NOMO-1 (cell line): ENCODE measurements around the gene OSBPL1A.

ENCODE experiments used
- DNase-seq, 2 experiments: peaks; one replicate each; lab custom pipeline; 2025; ENCODE audit not compliant: unreplicated experiment in 2 of 2; lab: John Stamatoyannopoulos, UW

OSBPL1A gene

DNA sequence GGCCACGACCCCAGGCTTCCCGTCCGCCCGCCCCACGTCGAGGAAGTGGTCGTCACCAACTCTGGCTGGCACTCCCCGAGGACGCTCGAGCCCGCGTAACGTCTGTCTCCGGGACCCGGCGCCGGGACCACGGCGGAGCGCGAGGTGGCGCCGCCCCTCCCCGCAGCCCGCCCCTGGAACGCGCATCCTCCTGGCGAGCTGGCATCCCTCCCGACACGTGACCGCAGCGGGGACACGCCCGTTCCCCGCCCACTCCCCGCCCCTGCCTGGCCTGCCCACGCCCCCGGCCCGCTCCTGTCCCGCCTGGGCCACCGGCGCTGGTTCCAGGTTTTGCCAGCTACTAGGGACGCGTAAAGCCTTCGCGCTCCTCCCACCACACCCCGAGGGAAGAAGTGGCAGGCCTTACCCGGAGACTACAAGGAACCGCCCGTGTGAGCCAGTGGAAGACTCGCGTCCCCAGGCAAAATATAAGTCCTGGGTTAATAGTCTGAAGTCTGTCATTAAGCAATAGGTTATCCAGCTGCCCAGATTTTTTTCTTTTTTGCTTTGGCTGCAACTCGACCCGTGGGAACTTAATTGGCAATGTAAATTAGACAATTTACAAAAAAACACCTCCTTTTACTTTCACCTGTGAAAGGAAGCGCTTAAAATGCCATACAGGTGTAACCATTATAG, at the start of gene OSBPL1A:
TSS of gene OSBPL1A (minus strand) at position 131 of the 675 bp plus-strand sequence. CDS start 20,291 bp downstream, outside the sequence.
- peak; percentile 93 to 96 for DNase-seq

DNA sequence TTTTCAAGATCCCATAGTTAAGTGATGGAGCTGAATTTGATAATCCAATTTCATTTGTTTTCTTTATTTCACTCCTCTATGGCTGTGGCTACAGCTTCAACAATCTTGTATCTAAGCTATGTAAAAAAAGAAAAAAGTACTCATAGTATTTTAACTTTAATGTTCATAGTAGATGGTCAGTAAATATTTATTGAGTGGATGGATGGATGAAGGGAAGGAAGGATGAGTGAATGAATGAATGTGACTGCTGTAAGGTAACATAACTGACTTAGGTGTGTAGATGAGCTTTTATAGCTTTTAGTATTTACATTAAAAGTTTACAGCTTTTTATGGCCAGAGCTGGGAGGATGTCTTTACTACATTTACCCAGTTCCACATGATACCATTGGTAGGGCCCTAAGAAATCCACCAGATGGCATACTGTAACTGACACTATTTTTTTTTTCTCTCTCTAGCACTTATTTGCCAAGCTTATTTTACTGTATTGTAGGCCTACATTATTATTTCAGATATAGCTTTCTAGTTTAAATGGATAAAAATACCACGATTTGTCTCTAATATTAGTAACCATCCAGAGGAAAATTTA, 49.4 kb upstream of the OSBPL1A start:
- DNase-seq, result no peak

DNA sequence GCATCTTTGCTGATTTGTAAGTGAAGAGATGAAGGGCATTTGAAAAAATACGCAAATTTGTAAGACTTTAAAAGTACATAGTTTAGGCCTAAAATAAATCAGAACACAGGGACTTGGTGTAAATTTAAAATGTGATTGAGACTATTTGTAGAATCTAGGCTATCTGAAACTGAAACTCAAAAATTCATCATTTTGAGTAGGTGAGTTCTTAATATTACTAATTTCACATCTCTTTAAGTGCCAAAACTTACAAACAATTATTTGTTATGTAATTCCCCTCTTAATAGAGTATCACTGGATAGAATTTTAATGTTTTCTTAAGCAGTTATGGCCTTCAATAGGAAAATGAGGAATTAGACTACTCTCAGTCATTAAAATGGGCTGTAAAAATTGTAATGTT, 48.8 kb upstream of the OSBPL1A start:
- DNase-seq, result no peak

DNA sequence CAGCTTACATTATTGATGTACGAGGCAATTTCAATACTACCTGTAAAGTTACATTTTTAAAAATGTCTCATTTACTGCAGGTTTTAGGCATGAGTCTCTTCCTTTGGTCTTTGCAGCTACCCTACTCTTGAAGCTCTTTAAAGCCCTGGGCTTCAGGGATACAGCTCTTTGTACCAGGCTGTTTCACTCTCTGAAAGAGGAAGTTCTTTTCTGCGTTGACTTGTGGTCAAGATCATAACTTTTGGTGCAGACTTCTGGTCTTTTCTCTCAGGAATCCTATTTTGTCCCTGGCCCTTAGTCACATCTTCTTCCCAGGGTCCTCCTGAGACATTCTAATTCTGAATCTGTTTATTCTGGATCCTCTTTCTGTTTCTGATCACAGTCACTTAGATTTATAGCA, 46.2 kb upstream of the OSBPL1A start:
- peak; percentile 49 to 89 for DNase-seq

DNA sequence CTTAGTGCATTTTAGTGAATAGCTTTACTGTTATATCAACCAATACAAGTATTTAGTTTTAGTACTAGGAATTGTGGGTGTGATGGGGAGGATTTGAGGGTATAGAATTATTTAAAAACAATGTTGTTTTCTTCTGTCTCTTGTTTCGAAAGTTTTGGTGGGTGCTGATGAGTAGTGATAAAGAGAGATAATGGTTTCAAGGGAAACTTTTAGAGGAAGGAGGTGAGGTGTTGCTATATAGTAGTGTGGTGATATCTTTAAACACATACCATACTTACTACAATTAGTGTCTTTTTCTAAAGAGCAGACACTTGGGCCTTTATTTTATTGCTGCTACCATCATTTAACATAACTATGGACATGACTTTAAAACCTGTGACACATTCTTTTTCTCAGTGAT, 39.3 kb upstream of the OSBPL1A start:
- no peak for DNase-seq

DNA sequence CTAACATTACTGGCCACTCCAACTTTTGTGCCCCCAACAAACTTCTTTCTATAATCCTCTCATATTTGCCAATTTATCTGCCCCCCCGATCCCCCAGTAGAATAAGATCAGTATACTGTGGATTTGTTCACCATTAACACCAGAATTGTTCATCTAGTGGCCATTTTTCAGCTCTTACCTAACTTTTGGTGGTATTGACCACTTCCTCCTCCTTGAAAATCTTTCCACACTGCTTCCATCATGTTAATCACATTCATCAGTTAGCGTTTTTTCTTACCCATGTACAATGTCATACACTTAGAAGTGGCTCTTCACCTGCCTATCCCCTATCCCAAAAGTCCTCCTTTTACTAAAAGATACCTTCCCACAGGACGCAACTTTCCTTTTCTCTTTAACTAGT, 35.0 kb upstream of the OSBPL1A start:
- DNase-seq, result peak; percentile 50 to 75

DNA sequence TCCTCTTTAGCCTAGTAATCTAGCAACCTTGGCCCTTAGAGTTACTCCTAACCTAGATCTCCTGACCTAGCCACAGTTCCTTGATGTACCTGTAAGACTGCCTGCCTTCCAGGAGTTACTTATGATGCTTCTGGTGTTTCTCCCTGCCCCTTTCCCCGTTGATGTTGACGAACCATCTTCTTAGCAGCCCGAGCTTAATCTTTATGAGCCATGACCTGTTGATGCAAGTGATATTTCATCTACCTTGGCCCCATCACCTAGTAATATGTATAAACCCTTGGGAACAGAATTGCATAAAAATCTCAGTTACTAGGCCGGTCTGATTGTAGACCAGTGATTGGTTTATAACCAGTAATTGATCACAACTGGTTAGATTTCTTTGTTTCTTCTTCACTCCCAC, 31.6 kb upstream of the OSBPL1A start:
- no peak for DNase-seq

DNA sequence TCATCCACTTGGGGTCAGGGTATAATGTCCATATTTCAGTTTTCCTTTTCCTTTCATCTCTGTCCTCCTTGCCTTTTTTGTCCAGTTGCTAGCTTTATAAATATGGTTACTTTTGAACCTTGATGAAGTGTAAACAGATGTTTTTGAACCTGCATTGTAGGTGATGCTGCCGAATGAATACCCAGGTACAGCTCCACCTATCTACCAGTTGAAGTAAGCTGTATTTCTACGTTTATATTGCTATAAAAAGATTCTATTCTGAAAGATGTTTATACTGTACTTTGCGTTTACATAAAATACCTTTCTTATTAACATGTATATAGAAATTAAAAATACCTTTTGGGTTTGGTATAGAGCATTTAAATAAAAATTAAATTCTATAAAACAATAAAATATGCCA, 31.1 kb upstream of the OSBPL1A start:
- no peak for DNase-seq

DNA sequence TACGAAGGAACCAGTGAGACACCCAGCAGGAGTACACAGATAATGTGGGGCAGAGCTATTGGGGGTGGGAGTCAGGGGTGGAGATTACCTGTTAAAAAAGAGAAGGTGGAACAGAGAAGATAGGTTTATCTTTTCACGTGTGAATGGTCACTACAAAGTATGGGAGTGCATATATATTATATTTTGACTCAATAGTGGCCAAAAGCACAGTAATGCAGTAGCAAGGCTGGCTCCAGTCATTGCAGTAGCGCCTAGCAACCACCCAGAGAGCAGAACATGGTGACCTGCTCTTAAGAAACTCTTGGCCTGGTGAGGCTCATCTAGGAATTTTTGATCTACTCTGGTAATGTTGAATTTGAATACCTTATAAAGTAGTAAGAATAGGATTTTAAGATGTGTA, 29.9 kb upstream of the OSBPL1A start:
- peak; percentile 16 to 20 for DNase-seq

DNA sequence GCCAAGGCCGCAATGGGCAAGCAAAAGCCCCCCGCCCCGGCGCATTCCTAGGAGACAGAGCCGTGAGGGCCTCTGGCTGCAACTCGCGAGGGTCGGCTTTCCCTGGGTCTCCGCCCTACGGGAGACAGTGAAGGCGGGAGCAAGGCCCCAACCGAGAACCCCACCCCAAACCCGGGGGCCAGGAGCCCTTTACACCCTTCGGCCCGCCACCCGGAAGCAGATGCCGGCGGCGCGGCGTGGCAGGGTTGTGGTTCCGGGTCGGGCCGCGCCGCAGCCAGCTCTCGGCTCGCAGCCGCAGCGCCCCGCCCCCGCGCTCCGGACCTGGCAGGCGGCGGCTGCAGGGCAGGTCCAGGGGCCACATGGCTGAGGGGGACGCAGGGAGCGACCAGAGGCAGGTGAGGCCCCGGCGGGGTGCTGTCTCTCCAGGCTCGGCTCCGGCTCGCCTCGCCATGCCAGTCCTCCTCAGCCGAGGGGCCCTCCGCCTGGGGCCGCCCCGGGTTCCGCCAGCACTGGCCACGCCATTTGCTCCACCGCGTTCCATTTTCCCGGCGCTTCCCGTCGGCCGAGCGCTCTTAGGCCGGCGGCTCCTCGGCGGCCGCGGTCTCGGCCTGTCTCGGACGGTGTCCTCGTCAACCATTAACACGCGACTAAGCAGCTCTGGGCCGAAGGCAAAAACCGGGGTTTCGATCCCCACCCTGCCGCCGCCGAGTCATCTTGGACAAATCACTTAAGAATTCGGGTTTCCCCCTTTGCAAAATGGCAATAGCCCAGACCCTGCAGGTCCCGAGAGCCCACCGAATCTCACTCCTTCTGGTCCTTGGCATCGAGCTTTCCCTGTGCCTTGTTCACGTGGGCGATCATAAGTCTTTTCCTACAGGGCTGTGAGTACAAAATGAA, 29.0 kb upstream of the OSBPL1A start, which contains the start of gene IMPACT:
TSS of gene IMPACT (plus strand) at position 273 of the 897 bp plus-strand sequence. CDS start at position 360, 87 bp downstream.
- peak; percentile 77 to 89 for DNase-seq

DNA sequence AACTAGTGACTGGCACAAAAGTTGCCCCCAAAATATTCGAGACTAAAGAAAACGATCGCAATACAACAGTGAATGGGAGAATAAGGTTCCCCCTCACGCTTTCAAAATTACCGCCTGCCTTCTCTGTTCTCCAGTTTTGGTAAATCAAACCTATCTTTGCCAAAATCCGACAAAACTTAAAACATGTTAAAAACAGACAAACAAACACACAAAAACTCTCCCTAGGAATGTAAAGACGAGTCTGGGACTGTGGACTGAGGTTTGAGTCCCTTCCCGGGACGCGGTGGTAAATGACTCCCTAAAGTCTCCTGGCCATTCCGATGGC, 28.4 kb upstream of the OSBPL1A start:
- DNase-seq, result no peak

DNA sequence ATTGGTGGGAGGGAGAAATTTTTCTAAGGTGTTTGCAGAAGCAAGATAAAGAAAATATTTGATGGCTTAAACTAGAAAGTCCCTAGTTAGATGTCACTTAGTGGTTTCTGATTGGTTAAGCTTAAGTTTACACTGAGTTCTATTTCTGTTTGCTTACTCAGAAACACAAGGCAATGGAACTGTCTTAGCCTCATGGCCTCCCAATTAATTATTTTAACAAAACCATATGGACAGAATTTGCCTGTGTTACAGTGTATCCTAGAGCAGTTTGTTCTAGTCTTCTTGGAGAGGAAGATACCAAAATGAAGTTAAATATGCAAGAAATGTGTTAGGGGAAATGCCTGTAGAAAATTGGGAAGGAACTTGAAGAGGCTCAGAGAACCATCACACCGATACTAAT, 24.2 kb upstream of the OSBPL1A start:
- no peak for DNase-seq

DNA sequence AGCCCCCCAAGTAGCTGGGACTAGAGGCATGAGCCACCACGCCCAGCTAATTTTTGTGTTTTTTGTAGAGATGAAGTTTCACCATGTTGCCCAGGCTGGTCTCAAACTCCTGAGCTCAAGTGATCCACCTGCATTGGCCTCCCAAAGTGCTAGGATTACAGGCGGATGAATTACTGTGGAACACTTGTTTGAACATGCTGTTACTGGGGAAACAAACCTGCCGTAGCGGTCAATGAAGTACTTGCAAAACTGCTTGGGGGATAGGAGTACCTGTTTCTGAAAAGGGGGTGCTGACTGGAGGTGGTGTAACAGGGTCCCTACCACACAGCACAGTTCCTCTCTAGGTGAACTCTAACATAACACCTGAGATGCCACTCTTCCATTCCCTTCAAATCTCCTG, 22.9 kb upstream of the OSBPL1A start:
- DNase-seq, result no peak

DNA sequence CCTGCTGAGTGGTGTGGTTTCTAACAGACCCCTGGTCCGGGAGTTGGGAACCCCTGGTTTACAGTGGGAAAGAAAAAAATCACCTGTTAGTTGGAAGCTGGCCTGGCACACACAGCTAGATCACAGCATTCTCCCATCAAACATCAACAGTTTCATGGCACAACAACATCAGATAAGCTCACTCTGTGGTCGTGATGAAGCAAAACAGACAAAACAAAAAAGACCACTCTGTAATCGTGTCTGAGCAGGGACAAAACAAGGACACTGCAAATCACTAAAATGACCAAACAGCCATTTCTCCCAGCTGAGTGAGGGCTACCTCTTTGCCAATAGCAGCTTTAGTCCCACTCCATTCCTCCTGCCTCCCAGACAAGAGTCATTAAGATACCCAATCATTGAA, 19.9 kb upstream of the OSBPL1A start:
- DNase-seq, result no peak

DNA sequence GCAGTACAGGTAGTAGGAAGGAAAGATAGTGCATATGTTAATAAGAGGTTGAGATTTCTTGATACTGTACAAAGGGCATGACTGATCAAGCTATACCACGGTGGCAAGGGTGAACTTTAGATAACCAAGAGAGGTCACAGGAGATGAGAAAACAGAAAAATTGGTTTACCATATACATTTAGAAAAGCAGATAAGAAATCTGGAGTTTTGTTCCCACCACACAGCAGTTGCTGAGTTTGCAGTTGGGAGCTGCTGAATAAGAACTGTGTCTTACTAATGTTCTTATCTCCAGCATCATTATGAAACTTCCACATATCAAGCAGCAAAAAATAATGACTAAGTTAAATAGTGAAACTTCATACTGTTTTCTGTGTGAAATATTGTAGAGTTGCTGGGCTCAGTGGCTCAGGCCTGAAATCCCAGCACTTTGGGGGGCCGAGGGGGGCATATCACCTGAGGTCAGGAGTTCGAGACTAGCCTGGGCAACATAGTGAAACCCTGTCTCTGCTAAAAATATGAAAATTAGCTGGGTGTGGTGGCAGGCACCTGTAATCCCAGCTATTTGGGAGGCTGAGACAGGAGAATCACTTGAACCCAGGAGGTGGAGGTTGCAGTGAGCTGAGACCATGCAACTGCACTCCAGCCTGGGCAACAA, 16.9 kb upstream of the OSBPL1A start:
- DNase-seq, result no peak

DNA sequence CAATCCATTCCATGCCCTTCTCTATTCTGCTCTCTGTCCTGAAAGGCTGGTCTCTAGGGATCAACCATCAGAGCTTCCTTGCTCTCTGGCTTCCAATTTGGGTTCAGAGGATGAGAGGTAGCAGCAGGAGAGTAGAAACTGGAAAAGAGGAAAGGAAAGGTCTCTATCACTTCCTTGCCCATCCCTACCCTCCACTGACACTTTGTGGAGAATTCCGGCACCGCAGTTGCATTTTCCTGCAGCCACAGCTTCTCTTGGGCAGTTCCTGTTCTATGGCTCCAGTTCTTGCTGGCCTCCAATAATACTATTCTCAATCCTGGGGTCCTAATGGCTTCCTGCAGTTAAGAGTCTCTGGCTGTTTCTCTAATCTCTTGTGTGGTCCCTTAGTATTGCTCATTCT, 15.5 kb upstream of the OSBPL1A start:
- no peak for DNase-seq

DNA sequence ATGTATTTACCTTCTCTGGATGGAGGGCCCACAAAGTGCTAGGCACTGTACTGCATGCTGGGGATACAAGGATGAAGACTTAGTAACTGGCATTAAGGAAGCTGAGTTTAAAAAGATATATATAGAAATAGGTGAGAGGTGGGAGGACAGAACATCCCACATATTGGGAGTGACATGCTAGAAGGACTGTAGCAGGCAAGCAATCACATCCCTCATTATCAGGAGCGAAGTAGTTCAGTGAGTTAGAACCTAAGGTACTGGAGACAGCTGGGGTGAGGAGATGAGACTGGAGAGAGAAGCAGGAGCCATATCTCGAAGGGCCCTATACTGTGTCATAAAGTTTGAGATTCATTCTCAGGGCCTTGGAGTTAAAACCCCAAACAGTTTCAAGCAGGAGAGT, 10.9 kb upstream of the OSBPL1A start:
- no peak for DNase-seq

DNA sequence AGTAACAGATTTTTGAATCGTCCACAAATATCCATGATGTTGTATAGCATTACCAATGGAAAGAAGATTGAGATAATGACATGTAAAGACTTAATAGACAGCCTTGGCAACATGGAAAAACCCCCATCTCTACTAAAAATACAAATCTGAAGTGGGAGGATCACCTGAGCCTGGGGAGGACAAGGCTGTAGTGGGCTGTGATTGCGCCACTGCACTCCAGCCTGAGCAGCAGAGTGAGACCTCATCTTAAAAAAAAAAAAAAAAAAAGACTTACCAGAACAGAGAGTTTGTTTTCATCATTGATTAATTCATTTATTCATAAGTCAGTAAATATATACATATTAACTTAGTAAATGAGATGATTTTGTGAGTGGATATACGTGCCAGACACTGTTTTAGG, 7.0 kb upstream of the OSBPL1A start:
- DNase-seq, result no peak

DNA sequence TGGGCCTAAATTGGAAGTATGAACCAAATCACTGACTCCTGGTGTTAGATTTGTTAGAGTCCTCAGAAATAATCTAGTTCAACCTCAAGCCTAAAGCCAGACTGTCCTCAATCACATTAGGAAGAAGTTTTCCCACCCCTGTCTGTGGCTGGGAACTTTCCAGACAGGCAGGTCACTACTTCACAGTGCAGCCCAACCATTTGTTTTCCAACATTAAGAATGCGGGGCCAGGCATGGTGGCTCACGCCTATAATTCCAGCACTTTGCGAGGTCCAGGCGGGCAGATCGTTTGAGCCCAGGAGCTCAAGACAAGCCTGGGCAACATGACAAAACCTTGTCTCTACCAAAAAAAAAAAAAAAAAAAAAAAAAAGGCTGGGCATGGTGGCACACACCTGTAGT, 5.5 kb upstream of the OSBPL1A start:
- DNase-seq, result no peak

DNA sequence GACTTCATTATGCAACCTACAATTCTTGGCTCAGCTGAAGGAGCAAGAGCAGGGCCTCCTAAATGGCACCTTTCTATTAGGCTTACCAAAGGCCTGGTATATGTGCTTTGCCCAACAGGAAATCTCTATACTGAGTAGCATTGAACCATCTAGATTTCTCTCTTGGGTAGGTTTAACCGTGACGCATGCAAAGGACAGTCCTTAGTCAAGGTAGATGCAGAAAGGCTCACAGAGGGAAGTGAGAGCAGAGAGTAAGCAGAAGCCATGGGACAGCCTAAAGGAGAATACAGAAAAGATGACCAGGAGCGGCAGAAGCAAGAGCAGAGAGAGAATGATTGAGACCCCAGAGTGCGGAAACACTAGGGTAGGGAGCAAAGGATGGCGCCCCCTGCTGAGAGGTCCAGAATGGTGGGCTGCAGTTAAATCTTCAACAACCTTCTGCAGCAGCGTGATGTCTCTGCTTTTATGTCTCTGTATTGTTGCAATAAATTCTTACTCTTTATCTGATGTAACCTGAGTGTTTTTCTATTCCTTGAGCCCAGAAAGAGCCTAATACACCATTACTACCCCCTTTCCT, 4.7 kb upstream of the OSBPL1A start:
- peak in 1 of 2 experiments; percentile 17 for DNase-seq

DNA sequence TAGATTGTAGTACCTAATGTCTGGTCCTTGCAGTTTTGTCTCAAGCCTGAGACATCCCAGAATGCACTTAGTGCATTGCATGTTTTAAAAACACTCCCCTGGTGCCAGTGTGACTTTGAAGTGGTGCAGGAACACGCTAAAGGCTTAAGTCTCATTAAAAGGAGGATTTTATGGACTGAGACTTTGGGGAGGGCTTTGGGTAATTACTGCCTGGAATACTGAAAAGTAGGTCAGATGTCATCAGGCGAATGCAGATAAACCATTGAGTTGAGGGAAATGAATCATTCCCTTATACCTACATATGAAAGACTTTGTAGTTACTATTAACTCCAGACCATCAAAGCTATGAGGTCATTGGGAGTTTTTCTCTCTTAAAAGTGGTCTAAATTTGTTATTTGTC, 3.0 kb upstream of the OSBPL1A start:
- no peak for DNase-seq
